Fibroblast of skin of left quadriceps (primary cell): ENCODE measurements around the gene CNTNAP2.

Source experiments
- DNase-seq, 2 experiments: peaks; one replicate each; pipeline ENCODE4 v3.0.0-alpha.2; 2013; ENCODE audit warnings: low read depth in 2 of 2

The CNTNAP2 gene

DNA sequence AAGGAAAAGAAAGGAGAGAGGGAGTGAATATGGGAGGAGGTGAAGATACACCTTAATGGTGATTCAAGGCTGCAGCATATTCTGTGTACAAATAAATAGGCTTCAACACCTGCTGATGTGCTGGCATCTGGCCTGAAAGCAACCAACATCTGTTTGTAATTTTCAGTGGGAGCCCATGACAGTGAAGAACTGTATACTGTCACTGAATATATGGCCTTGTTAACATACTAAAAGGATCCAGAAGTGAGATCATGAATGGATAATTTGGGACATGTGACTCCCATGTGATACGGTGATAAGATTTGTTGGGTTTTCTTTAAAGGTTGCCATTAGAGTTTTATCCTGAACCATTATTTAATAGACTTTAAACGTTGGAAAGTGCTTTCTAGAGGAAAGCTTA, 459.3 kb downstream of the CNTNAP2 start:
- DNase-seq, result no peak

DNA sequence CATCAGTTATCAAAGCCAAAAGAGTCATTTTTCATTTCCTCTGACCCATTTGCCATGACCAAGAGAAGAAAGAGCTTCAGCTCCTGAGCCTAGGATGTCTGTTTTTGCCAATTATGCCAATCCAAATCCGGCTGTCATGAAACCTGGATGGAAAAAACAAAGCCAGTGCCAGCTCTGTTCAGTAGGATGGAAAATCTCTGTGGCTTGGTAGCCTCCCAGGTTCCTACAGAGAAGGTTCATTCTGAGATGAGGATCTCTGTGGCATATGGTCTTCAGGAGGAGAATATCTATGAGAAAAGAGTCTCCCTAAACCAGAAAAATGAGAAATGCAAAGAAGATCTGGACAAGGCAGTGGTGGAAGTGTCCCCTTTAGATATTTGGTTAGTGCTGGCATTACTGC, 475.4 kb downstream of the CNTNAP2 start:
- no peak for DNase-seq

DNA sequence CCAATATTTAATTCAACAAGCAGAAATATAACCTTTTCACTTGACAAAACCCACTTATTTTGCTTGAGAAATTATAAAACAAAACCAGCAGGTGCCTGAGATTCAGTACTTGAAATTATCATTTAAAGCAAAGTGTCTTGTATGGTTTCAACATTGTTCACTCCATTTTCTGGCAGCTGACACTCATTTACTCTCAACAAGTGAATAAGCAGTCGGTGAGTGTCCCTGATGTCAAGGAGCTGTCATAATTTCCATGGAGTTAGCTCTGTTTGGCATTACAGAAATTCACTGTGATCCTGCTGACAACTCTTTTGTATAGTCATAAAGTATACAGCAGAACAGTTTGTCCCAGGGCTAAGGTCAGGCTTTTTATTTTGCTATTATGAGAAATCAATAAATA, 490.0 kb downstream of the CNTNAP2 start:
- no peak for DNase-seq

DNA sequence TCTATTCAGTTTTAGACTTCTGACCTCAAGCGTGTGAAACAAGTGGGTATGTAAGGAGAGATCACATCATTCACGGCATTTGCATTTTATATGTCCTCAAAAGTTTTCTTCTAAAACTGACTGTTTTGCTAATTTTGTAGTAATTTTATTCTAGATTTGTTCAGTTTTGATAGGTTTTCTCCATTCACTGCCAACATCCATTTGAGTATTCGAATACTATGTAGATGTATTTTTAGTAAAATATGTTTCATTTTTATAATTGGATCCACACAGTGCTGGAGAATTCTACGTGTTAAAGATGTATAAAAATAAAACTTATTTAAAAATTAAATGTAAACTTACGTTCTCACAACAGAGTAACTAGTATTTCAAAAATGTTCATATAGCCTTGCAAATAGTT, 503.0 kb downstream of the CNTNAP2 start:
- no peak for DNase-seq

DNA sequence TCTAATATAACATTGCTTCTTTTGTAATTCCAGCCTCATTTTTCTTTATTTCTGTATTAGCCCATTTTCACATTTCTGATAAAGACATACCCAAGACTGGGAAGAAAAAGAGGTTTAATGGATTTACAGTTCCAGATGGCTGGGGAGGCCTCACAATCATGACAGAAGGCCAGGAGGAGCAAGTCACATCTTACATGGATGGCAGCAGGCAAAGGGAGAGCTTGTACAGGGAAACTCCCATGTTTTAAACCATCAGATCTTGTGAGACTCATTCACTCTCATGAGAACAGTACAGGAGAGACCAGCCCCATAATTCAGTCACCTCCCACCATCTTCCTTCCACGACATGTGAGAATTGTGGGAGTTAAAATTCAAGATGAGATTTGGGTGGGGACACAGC, 510.3 kb downstream of the CNTNAP2 start:
- DNase-seq, result no peak

DNA sequence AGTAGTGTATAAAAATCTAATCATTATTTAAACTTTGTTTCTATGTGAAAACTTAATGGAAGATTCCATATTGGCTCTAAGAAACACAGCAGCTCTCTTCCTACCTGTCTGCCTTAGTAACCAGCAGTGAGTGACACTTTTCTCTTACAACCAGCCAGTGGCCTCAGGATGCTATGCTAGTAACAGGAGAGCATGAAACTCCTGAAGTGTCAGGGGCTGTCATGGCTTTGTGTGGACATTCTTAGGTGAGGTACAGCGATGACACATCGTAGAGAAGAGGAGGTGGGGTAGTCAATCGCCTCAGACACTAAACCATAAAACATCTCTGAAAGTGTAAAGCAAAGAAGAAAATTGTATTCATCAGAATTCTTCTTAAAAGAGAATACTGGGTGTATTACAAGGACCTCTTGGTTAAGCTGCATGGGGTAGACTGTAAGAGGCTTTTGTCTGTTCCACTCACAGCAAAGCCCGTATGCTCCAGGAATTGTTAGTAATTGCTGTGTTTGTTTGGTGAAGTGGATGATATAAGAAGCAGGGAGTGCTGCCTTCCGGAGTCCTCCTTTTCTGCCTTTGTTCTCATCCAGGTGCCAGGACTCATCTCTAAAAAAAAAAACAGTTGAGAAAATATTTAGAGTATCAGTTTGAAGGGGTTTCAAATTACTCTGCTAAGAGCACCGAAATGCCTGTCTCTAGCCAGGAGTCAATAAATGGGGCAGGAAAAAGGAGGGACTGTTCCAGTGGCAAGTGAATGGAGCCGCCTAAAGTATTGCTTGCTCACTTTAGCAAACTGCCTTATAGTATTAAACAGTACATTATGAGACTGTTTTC, 518.8 kb downstream of the CNTNAP2 start:
- DNase-seq, result no peak

DNA sequence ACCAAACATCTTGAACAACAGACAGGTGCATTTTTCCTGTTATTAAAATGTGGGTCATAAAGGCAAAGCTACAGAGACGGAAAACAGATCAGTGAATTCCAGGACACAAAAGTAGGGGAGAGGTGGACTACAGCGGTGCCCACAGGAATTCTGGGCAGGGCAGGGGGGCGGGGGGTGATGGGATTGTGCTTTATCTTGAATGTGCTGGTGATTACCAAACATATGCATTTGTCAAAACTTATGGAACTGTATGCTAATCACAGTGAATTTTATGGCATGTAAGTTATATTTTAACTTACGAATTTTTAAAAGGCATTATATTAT, 519.4 kb downstream of the CNTNAP2 start:
- DNase-seq, result no peak

DNA sequence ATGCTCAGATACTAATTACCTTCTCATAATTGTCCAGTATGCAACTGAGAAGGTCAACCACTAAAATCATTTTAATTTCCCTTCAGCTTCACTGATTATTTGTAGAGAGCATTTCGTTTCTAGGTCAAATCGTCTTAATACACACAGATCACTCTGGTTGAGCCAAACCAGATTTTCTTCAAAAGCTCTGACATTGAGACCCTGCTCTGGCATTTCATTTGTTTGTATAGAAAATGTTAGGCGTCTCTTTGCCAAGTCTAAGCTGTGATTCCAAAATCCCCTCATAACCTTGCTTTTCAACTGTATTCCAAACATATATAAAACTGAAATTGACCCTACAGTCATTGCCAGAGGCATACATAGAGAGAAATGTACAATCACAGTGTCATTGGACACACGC, 520.0 kb downstream of the CNTNAP2 start:
- no peak for DNase-seq

DNA sequence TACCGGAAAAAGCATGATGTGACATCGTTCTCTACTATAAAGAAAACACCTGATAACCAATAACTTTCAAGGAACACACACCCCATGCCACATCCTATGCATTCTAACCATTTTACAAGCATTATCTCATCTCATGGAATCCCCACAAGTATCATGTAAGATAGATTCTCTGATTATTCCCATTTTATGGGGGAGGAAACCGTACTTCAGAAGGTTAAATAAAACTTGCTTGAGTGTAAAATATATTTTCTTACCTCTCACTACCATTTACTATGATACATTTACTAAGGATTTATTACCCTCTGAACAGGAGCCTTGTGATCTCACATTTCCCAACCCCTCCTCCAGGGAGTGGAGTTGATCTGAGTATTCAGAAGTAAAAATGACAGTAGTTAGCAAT, 522.7 kb downstream of the CNTNAP2 start:
- no peak for DNase-seq

DNA sequence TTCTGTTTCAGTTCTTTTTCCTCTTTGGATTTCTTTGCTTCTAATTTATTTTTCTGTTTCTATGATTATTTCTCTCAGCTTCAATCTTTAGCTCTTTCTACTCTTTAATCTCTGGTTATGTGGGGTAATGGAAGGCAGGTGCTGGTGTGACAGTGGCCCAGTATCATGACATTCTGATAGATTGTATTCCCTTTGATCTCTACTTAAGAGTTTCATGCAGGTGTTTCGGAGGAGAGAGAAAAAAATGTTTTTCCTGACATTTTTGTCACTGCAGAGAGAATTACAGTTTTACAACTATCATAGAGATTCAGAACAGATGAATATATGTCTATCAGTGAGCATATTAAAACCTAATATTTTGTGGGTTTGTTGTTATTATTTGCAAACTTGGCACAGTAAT, 524.9 kb downstream of the CNTNAP2 start:
- DNase-seq, result no peak

DNA sequence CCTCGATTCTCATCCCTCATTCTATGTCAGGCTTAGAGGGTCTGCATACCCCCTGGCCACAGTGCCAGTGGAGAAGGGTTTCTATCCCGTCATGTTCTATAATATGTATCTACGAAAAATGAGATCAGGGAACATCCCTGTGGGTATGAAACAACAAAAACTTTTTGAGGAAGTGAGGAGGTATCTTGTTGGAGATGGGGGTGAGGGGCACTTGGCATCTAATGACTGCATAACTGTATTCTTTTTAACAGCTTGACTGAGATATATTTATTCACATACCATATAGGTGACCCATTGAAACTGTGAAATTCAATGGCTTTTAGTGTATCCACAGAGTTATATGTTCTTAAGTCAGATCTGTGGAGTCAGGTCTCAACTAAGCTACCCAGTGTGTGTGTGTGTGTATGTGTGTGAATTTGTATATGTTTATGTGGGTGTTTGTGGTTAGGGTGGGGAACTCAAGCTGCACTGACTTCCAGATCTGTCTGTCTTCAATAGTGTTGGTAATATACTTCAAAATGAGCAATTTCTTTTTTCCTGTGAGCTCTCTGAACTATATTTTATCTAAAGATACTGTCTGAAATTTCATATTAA, 528.9 kb downstream of the CNTNAP2 start:
- no peak for DNase-seq

DNA sequence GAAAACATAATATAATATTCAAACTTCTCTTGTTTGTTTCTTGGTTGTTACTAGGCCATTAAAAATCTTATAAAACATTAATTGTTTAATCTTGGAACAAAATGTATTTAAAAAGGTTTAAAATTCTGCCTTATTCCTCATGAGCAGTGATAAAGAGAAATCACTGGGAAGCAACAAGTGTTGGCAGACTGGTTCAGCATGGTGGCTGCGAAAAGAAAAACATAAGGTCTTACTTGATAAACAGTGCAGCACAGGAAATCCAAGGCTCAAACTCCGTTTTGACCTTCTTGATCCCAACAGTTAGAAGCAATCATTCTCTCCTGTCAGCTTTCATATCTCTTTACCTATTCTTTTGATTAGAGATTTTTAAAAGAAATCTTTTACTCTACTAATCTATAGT, 530.8 kb downstream of the CNTNAP2 start:
- DNase-seq, result no peak

DNA sequence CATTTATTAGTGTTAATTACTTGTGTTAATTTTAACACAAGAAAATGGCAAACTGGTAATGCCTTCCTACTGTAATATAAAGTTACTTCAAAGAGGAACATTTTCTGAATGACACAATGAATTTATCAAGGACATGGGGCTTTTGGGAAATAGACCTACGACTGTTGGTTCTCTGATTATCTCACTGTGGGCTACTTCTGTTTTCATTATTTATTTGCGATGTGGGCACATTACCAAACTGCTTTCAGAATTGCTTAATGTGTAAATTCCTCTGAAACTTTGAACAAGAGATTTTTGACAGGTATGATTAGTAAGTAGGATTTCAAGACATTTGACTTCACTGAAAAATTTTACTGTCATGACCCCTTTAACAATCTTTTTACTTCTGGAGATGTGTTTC, 535.6 kb downstream of the CNTNAP2 start:
- DNase-seq, result peak in 1 of 2 experiments; percentile 5

DNA sequence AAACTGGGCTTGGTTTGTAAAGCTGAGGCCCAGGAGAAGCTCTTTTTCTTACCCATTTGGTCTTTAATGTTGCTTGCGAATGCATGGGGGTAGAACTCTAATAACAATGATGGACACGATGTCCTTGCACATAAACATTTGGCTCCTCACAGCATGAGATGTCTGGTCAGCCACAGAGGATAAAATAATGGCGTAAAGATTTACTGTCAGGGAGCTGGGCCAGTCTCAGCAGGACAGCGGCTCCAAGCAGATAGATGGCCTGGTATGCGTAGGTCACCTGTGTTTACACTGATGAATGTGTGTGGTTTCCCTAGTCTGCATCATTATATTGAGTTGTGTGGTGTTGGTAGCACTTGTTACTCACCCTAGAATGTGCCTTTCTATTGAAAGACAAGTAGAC, 537.4 kb downstream of the CNTNAP2 start:
- peak in 1 of 2 experiments; percentile 35 for DNase-seq

DNA sequence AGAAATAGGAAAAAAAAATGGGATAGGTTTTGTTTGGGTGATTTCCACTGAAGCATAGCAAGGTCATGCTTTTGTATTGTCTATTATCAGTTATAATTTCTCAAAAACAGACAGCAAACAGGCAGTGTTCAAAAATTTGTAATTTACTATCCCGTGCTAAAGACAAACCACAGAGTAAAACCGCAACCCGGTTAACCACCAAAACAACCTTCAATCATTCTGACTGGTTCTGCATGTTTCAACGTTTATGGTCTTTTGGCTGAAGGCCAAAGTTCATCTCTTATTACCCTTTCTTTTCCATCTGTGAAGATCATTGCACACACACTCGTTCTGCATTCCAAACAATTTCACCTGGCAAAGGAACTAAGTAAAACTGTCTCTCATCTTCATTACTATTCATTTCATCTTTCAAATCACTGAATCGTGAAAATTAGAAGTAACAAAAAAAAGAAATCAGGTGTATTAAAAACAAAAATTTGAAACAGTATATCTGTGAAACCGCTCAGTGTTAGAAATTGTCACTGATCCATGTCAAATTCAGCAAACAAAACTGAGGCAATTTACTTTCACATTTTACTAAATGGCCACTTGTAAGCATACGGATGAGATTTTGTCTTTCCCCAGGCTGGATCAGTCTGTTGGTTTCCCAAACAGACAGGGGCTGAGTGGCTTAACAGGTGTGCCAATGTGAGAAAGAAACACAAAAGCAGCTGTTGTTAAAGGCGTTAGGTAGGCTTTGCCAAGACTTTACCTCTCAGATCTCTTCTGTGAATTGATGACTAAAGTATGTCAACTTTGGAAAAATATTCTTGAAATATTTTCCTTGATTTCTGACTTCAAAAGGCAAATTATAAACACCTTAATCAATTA, 539.6 kb downstream of the CNTNAP2 start:
- peak; percentile 71 to 73 for DNase-seq

DNA sequence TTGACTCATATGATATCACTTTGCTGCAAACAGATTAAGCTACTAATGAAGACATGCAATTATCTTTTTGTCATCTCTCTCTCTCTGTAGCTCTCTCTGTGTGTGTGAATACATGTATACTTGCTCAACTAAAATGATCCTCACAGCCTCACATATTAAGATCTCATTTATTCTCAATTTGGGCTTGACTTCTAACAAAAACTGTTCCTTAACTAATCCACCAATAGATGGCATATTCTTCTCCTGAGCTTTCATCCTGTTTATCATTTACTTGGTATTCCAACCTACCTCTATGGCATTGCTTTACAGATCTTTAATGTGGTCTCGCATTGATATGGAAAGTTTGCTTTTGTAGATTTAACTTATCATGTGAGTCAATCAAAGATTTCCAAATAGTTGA, 540.4 kb downstream of the CNTNAP2 start:
- no peak for DNase-seq

DNA sequence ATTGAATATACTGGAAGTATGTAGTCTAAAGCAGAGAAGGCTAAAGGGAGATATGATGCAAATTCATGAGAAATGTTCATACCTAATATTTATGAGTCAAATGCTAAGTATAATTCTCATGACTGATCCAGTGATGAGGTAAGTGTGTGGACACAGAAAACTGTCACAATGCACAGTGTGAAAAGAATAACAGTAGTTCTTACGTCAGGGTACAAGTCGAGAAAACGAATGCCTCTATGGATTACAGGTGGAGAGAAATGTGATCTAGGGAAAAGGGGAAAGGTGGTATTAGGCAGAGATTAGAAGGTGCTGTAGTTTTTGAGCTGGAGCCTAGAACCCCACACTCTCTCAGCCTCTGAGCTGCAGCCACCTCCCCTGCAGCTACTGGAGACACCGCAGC, 542.0 kb downstream of the CNTNAP2 start:
- no peak for DNase-seq

DNA sequence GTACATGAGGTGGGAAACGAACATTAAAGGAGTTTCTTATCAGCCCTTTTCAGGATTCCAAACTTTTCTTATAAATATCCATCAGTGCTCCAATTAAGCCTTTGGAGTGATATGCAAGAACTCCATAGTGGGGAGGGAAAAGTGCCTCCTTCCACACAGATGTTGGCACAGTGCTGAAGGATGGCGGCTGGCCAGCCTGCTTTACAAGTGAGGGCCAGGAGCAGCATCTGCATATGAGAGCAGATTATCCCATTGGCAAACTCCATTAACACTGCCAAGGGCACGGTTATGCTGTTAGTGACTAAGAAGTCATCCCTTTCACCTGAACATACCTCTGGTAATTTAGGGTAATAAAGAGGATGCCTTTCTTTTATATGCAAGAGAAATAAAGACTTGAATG, 543.1 kb downstream of the CNTNAP2 start:
- DNase-seq, result no peak

DNA sequence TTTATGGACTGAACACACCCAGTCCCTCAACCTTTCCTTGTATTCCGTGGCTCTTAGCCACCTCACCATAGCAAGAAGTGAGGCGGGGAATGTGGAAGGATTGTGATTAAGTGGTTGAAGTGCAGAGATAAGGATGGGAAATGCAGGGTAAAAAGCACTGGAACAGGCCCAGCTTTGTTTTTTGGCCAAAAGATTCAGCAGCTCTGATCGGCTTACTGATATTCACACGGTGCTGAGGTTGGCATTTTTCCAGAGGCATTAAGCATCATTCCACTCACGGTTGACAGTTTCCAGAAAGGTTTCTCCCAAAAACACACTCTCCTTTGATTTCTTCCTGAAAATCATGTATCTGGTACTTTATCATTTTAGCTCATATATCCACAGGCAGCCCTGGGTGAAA, 544.2 kb downstream of the CNTNAP2 start:
- DNase-seq, result no peak

DNA sequence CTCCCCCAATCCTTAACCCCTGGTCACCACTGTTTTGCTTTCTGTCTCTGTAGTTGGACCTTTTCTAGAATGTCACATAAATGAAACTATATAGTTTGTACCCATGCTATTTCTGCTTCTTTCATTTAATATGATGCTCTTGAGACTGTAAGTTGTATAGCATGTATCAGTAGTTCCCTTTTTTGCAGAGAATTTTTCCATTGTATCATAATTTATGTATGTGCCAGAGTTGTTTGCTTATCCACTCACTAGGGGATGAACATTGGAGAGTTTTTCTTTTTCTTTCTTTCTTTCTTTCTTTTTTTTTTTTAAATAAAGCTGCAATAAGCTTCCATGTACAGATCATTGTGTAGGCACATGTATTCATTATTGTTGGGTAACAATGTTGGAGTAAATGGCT, 544.8 kb downstream of the CNTNAP2 start:
- no peak for DNase-seq

DNA sequence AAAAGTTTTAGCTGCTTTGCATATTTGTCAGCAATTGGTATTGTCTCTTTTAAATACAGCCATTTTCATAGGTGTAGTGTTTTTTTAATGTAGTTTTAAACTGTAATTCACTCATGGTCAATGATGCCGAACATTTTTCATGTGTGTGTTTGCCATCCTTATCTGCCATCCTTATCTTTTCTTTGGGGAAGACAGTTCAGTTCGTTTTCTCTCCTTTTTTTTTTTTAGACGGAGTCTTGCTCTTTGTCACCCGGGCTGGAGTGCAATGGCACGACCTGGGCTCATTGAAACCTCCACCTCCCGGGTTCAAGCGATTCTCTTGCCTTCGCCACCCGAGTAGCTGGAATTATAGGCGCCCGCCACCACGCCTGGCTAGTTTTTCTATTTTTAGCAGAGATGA, 545.3 kb downstream of the CNTNAP2 start:
- DNase-seq, result no peak

DNA sequence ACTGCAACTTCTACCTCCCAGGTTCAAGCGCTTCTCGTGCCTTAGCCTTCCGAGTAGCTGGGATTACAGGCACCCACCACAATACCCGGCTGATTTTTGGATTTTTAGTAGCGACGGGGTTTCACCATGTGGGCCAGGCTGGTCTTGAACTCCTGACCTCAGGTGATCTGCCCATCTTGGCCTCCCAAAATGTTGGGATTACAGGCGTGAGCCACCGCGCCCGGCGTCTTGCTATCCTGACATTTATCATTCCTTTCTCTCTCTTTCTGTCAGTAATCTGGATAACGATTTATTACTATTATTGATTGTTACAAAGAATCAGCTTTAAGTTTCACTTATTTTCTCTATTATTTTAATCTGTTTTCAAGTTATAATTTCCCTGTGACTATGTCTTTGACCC, 548.4 kb downstream of the CNTNAP2 start:
- DNase-seq, result no peak

DNA sequence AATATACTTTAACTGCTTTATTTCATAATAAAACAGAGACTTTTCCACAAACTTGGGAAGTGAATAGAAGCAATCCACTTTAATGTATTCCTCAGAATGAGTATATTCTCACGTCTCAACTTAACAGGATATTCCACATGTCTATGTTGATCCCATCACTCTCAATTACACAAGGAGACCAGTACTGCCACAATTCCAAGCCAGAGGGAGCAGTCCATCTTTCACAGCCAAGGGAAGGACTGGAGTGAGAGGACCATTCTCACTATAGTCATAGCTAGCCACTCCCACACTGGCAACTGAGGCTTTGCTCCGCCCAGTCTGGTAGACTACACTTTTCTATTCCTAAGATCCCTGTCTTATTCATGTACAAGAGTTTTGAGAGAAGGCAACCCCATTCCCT, 553.9 kb downstream of the CNTNAP2 start:
- no peak for DNase-seq
